ENCODE measurements around the gene TFRC.

Gene TFRC

GRCh38 chr3:196016485-196016884 lies 65.4 kb downstream of the TFRC start:
- DNase-seq (ENCODE audit: insufficient read length, low spot score) = no peak
- FAIRE-seq = no peak
- TF ChIP-seq CTCF (IDR thresholded peaks at IDR 0.05; ENCODE audit: insufficient read depth, missing control alignments) = no peak

- no peak for DNase-seq (ENCODE audit: insufficient read length, low spot score)
- FAIRE-seq = no peak
- TF ChIP-seq CTCF (IDR thresholded peaks at IDR 0.05; ENCODE audit: insufficient read depth, missing control alignments) = no peak
These were observed 65.8 kb downstream of the TFRC start for GRCh38 chr3:196016059-196016458.

GRCh38 chr3:196013587-196014487 lies 68.1 kb downstream of the TFRC start:
- no peak for TF ChIP-seq CTCF (IDR thresholded peaks at IDR 0.05; ENCODE audit: insufficient read depth, missing control alignments)
- FAIRE-seq (no peak), DNase-seq (ENCODE audit: insufficient read length, low spot score) (no peak)

- FAIRE-seq (no peak), DNase-seq (ENCODE audit: insufficient read length, low spot score) (no peak)
- TF ChIP-seq CTCF (IDR thresholded peaks at IDR 0.05; ENCODE audit: insufficient read depth, missing control alignments) = no peak
These were observed 68.9 kb downstream of the TFRC start for GRCh38 chr3:196012941-196013476.

GRCh38 chr3:196012481-196012880 lies 69.4 kb downstream of the TFRC start:
- DNase-seq (ENCODE audit: insufficient read length, low spot score) (no peak), FAIRE-seq (no peak)
- TF ChIP-seq CTCF (IDR thresholded peaks at IDR 0.05; ENCODE audit: insufficient read depth, missing control alignments) = no peak

- TF ChIP-seq CTCF (IDR thresholded peaks at IDR 0.05; ENCODE audit: insufficient read depth, missing control alignments) = no peak
- DNase-seq (ENCODE audit: insufficient read length, low spot score) (no peak), FAIRE-seq (no peak)
These were observed 72.4 kb downstream of the TFRC start for GRCh38 chr3:196009456-196009855.

GRCh38 chr3:196008929-196009328 lies 73.0 kb downstream of the TFRC start:
- no peak for TF ChIP-seq CTCF (IDR thresholded peaks at IDR 0.05; ENCODE audit: insufficient read depth, missing control alignments)
- FAIRE-seq = no peak
- no peak for DNase-seq (ENCODE audit: insufficient read length, low spot score)
